ENCODE results near the gene ZNF385B.

Gene ZNF385B

DNA sequence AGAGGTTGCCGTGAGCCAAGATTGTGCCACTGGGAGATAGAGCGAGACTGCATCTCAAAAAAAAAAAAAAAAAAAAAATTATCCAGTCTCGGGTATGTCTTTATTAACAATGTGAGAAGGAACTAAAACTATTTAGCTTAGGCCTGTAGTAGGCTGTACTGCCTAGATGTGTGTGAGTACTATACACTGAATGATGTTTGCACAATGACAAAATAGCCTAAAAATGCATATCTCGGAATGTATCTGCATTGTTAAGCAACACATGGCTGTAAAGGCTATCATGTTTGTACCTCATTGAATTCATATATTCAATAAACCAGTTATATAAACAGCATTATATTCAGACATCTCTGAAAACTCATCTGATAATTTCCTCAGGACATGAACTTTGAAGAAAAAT lies 405.6 kb downstream of the ZNF385B start:
- Histone ChIP-seq H3K9me3 (ENCODE audit: insufficient read depth, low read length) (peaks cover 3% of the 10 kb centered on the region; the same call in 1 of the 2 replicates), H3K4me2 (ENCODE audit: low read length) (no peak overlapping the region), H4K20me1 (ENCODE audit: insufficient read depth, low read length) (no peaks in the 10 kb centered on the region), H3K36me3 (replicated peaks; ENCODE audit: low read depth, low read length) (no peaks in the 10 kb centered on the region), H3K27me3 (ENCODE audit: low read depth, low read length) (no peaks in the 10 kb centered on the region), H3K27ac (ENCODE audit: low read length) (no peak overlapping the region), H2AFZ (ENCODE audit: low read depth, low read length) (no peak overlapping the region), H3K9ac (ENCODE audit: low read length) (no peak overlapping the region), H3K4me1 (ENCODE audit: low read length) (peaks cover 3% of the 10 kb centered on the region; the same call in 1 of the 2 replicates), H3K4me3 (ENCODE audit: low read length) (no peak overlapping the region), H3K79me2 (ENCODE audit: low read length) (no peaks in the 10 kb centered on the region)
- TF ChIP-seq, protein P1, sequence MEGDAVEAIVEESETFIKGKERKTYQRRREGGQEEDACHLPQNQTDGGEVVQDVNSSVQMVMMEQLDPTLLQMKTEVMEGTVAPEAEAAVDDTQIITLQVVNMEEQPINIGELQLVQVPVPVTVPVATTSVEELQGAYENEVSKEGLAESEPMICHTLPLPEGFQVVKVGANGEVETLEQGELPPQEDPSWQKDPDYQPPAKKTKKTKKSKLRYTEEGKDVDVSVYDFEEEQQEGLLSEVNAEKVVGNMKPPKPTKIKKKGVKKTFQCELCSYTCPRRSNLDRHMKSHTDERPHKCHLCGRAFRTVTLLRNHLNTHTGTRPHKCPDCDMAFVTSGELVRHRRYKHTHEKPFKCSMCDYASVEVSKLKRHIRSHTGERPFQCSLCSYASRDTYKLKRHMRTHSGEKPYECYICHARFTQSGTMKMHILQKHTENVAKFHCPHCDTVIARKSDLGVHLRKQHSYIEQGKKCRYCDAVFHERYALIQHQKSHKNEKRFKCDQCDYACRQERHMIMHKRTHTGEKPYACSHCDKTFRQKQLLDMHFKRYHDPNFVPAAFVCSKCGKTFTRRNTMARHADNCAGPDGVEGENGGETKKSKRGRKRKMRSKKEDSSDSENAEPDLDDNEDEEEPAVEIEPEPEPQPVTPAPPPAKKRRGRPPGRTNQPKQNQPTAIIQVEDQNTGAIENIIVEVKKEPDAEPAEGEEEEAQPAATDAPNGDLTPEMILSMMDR (IDR thresholded peaks at IDR 0.05; ENCODE audit: low read depth, low read length) = no peak
- TF ChIP-seq EZH2phosphoT487 (IDR thresholded peaks at IDR 0.05; ENCODE audit: low read depth) = no peak

DNA sequence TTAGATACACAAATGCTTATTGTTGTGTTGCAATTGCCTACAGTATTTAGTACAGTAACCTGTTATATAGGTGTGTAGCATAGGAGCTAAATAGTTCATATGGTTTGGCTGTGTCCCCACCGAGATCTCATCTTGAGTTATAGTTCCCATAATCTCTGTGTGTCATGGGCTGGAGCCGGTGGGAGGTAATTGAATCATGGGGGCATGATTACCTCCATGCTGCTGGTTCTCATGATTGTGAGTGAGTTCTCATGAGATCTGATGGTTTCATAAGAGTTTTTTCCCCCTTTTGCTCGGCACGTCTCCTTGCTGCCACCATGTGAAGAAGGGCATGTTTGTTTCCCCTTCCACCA lies 406.3 kb downstream of the ZNF385B start:
- no peaks in the 10 kb centered on the region for H3K36me3 ChIP-seq (replicated peaks; ENCODE audit: low read depth, low read length)
- H3K4me3 ChIP-seq (ENCODE audit: low read length) = no peak overlapping the region
- no peaks in the 10 kb centered on the region for H3K4me1 ChIP-seq (ENCODE audit: low read length)
- H3K27me3 ChIP-seq (ENCODE audit: low read depth, low read length) = no peaks in the 10 kb centered on the region
- TF ChIP-seq, protein P1 (IDR thresholded peaks at IDR 0.05; ENCODE audit: low read depth, low read length) = no peak
- no peak for TF ChIP-seq EZH2phosphoT487 (IDR thresholded peaks at IDR 0.05; ENCODE audit: low read depth)
- no peak overlapping the region for H3K27ac ChIP-seq (ENCODE audit: low read length)
- no peak overlapping the region for H3K9ac ChIP-seq (ENCODE audit: low read length)
- H3K4me2 ChIP-seq (ENCODE audit: low read length) = no peak overlapping the region
- H3K9me3 ChIP-seq (ENCODE audit: insufficient read depth, low read length) = peaks cover 3% of the 10 kb centered on the region; the same call in 1 of the 2 replicates
- H4K20me1 ChIP-seq (ENCODE audit: insufficient read depth, low read length) = no peaks in the 10 kb centered on the region
- no peak overlapping the region for H2AFZ ChIP-seq (ENCODE audit: low read depth, low read length)
- H3K79me2 ChIP-seq (ENCODE audit: low read length) = no peaks in the 10 kb centered on the region

DNA sequence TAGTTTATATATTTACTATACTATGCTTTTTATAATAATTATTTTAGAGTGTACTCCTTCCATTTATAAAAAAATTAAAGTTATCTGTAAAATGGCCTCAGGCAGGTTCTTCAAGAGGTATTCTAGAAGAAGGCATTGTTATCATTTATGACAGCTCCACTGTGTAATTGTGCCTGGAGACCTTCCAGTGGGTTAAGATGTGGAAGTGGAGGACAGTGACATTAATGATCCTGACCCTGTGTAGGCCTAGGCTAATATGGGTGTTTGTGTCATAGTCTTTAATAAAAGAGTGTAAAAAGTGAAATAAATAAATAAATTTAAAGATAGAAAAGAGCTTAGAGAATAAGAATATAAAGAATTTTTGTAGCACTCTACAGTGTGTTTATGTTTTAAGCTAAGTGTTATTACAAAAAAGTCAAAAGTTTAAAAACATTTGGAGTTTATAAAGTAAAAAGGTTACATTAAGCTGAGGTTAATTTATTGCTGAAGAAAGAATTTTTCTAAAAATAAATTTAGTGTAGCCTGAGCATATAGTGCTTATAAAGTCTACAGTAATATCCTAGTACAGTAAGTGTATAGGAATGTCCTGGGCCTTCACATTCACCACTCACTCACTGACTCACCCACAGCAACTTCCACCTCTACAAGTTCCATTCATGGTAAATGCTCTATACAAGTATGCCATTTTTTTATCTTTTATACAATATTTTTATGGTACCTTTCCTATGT lies 406.8 kb downstream of the ZNF385B start:
- no peak overlapping the region for H3K27ac ChIP-seq (ENCODE audit: low read length)
- no peak overlapping the region for H2AFZ ChIP-seq (ENCODE audit: low read depth, low read length)
- no peaks in the 10 kb centered on the region for H3K36me3 ChIP-seq (replicated peaks; ENCODE audit: low read depth, low read length)
- H3K79me2 ChIP-seq (ENCODE audit: low read length) = no peaks in the 10 kb centered on the region
- no peak for TF ChIP-seq EZH2phosphoT487 (IDR thresholded peaks at IDR 0.05; ENCODE audit: low read depth)
- TF ChIP-seq, protein P1 (IDR thresholded peaks at IDR 0.05; ENCODE audit: low read depth, low read length) = no peak
- no peaks in the 10 kb centered on the region for H3K27me3 ChIP-seq (ENCODE audit: low read depth, low read length)
- no peaks in the 10 kb centered on the region for H4K20me1 ChIP-seq (ENCODE audit: insufficient read depth, low read length)
- H3K4me2 ChIP-seq (ENCODE audit: low read length) = no peak overlapping the region
- H3K9ac ChIP-seq (ENCODE audit: low read length) = no peak overlapping the region
- no peaks in the 10 kb centered on the region for H3K4me1 ChIP-seq (ENCODE audit: low read length)
- peaks cover 3% of the 10 kb centered on the region; the same call in 1 of the 2 replicates for H3K9me3 ChIP-seq (ENCODE audit: insufficient read depth, low read length)
- H3K4me3 ChIP-seq (ENCODE audit: low read length) = no peak overlapping the region

DNA sequence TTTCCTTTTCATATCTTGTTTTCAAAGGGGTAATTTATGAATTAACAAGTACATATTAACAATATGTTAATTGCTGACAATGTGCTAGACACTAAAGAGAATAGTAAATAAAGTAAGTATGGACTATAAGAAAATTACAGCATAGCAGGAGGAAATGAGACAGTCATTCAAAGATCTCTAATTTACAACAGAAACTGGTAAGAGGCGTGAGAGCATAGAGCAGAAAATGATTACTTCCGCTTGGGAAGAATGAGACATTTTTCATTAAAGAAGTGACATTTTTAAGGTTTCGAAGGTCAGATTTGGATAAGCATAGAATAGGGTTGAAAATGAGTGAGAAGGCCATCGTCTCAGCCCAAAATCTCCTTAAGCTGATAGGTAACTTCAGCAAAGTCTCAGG lies 412.4 kb downstream of the ZNF385B start:
- TF ChIP-seq, protein P1 (IDR thresholded peaks at IDR 0.05; ENCODE audit: low read depth, low read length) = no peak
- peak; percentile 67; the same call in 1 of the 2 replicates for TF ChIP-seq EZH2phosphoT487 (IDR thresholded peaks at IDR 0.05; ENCODE audit: low read depth)
- H3K4me2 ChIP-seq (ENCODE audit: low read length) = no peak overlapping the region
- no peaks in the 10 kb centered on the region for H4K20me1 ChIP-seq (ENCODE audit: insufficient read depth, low read length)
- H3K27ac ChIP-seq (ENCODE audit: low read length) = no peak overlapping the region
- no peak overlapping the region for H3K4me3 ChIP-seq (ENCODE audit: low read length)
- H3K9me3 ChIP-seq (ENCODE audit: insufficient read depth, low read length) = no peaks in the 10 kb centered on the region
- H3K27me3 ChIP-seq (ENCODE audit: low read depth, low read length) = peaks cover 37% of the 10 kb centered on the region
- H3K4me1 ChIP-seq (ENCODE audit: low read length) = peaks cover 18% of the 10 kb centered on the region
- H3K9ac ChIP-seq (ENCODE audit: low read length) = no peak overlapping the region
- H2AFZ ChIP-seq (ENCODE audit: low read depth, low read length) = no peak overlapping the region
- no peaks in the 10 kb centered on the region for H3K79me2 ChIP-seq (ENCODE audit: low read length)
- no peaks in the 10 kb centered on the region for H3K36me3 ChIP-seq (replicated peaks; ENCODE audit: low read depth, low read length)
